Cardiac muscle cell (in vitro differentiated cells and primary cell): ENCODE data around the gene ITPR2. TPM values are rescaled to one million over a fixed set of nuclear protein-coding genes. Genes with fewer than 3 reads are reported as not detected.

Experiments used
- DNase-seq, 2 donors: peaks; one replicate each; pipeline versions ENCODE4 v3.0.0 to v3.0.0-alpha.2; 2010 to 2017; ENCODE audit warnings: low read depth in 1 of 2, low spot score in 1 of 2
- H3K27ac ChIP-seq: fragments of 200-600 bp; sonication (generic); 2 replicates; pipeline ENCODE4 v1.5.1; 2016
- H3K27me3 ChIP-seq: fragments of 200-600 bp; sonication (generic); 2 replicates; pipeline ENCODE4 v1.6.0; 2016; ENCODE audit warnings: control low read depth
- H3K36me3 ChIP-seq: fragments of 200-600 bp; sonication (generic); 2 replicates; pipeline ENCODE4 v1.5.1; 2016; ENCODE audit warnings: control low read depth
- H3K4me1 ChIP-seq: fragments of 200-600 bp; sonication (generic); 2 replicates; pipeline ENCODE4 v1.8.1; 2017; ENCODE audit warnings: low read depth, mild to moderate bottlenecking, mixed run types
- H3K4me3 ChIP-seq: fragments of 200-600 bp; sonication (generic); 2 replicates; pipeline ENCODE4 v1.5.1; 2016; ENCODE audit warnings: mild to moderate bottlenecking
- H3K9me3 ChIP-seq: fragments of 200-600 bp; sonication (generic); 2 replicates; pipeline ENCODE4 v1.5.1; 2017; ENCODE audit warnings: low read depth, mild to moderate bottlenecking, control low read depth
- polyA plus RNA-seq: library from polyadenylated mRNA; unstranded; fragments of >200 nt; fragmentation: Nextera tagmentation; extraction: Ambion mirVana; gene quantifications from 2 replicates; pipeline ENCODE4 v1.2.1, GENCODE V29; 2016
- total RNA-seq: library from RNA; depleted of rRNA; stranded (reverse); fragments of >200 nt; gene quantifications from 2 replicates; pipeline ENCODE4 v1.2.3, GENCODE V29; 2016
- TF ChIP-seq, protein P1 (sequence below): IDR thresholded peaks from 2 replicates; pipeline ENCODE4 v1.5.1; 2012; ENCODE audit warnings: low read depth, mild to moderate bottlenecking, low read length

ITPR2 gene
- total and polyA plus RNA-seq, 2 experiments from 2014 or later, result 4.8 to 5.1 TPM

DNA sequence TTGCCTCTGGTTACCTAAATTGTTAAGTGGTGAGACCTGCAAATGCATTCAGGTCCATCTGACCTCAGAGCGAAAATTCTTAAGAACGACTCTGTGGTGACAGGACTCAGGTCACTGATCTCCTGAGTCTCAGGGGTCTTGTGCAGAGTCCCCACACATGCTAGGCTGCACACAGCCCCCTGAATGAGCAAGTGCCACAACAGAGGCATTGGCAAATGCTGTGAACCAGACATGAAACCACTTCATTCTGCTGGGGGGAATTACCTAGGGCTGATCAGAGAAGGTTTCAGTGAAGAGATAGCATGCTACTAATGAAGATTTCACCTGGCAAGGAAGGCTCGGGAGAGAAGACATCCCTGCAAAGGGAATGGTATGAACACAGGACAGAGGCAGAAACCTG is 281.6 kb downstream of the ITPR2 start:
- Histone ChIP-seq H3K27me3 (peaks cover 3% of the 10 kb centered on the region), H3K36me3 (no peaks in the 10 kb centered on the region), H3K27ac (no peak overlapping the region), H3K9me3 (no peaks in the 10 kb centered on the region), H3K4me1 (peaks cover 12% of the 10 kb centered on the region), H3K4me3 (no peak overlapping the region)
- DNase-seq, result no peak
- TF ChIP-seq, protein P1, sequence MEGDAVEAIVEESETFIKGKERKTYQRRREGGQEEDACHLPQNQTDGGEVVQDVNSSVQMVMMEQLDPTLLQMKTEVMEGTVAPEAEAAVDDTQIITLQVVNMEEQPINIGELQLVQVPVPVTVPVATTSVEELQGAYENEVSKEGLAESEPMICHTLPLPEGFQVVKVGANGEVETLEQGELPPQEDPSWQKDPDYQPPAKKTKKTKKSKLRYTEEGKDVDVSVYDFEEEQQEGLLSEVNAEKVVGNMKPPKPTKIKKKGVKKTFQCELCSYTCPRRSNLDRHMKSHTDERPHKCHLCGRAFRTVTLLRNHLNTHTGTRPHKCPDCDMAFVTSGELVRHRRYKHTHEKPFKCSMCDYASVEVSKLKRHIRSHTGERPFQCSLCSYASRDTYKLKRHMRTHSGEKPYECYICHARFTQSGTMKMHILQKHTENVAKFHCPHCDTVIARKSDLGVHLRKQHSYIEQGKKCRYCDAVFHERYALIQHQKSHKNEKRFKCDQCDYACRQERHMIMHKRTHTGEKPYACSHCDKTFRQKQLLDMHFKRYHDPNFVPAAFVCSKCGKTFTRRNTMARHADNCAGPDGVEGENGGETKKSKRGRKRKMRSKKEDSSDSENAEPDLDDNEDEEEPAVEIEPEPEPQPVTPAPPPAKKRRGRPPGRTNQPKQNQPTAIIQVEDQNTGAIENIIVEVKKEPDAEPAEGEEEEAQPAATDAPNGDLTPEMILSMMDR, result no peak

GRCh38 chr12:26548227-26548626 is 284.8 kb downstream of the ITPR2 start:
- peaks cover 13% of the 10 kb centered on the region for H3K27me3 ChIP-seq
- no peaks in the 10 kb centered on the region for H3K9me3 ChIP-seq
- DNase-seq, result no peak
- peaks cover 12% of the 10 kb centered on the region for H3K4me1 ChIP-seq
- no peak overlapping the region for H3K4me3 ChIP-seq
- H3K27ac ChIP-seq, result no peak overlapping the region
- TF ChIP-seq, protein P1, result no peak
- H3K36me3 ChIP-seq, result no peaks in the 10 kb centered on the region

GRCh38 chr12:26546535-26547314 is 286.3 kb downstream of the ITPR2 start:
- peaks cover 7% of the 10 kb centered on the region for H3K4me1 ChIP-seq
- DNase-seq, result no peak
- peaks cover 28% of the 10 kb centered on the region for H3K27me3 ChIP-seq
- H3K4me3 ChIP-seq, result no peak overlapping the region
- no peaks in the 10 kb centered on the region for H3K36me3 ChIP-seq
- no peaks in the 10 kb centered on the region for H3K9me3 ChIP-seq
- H3K27ac ChIP-seq, result no peak overlapping the region
- TF ChIP-seq, protein P1, result no peak

- Histone ChIP-seq H3K4me1 (no peaks in the 10 kb centered on the region), H3K4me3 (no peak overlapping the region), H3K27ac (no peak overlapping the region), H3K9me3 (no peaks in the 10 kb centered on the region), H3K27me3 (peaks cover 91% of the 10 kb centered on the region), H3K36me3 (no peaks in the 10 kb centered on the region)
- TF ChIP-seq, protein P1, result no peak
- no peak for DNase-seq
These were observed 293.9 kb downstream of the ITPR2 start for GRCh38 chr12:26539131-26539530.

- DNase-seq, result no peak
- H3K4me1 ChIP-seq, result no peaks in the 10 kb centered on the region
- H3K27me3 ChIP-seq, result peaks cover 92% of the 10 kb centered on the region
- no peaks in the 10 kb centered on the region for H3K9me3 ChIP-seq
- no peaks in the 10 kb centered on the region for H3K36me3 ChIP-seq
- no peak overlapping the region for H3K27ac ChIP-seq
- no peak overlapping the region for H3K4me3 ChIP-seq
- TF ChIP-seq, protein P1, result no peak
These were observed 295.3 kb downstream of the ITPR2 start for GRCh38 chr12:26537651-26538050.
